SU-DHL-6 (cell line): Measurements from ENCODE around the gene TGFB1.

ENCODE experiments used
- H2AFZ ChIP-seq: fragments of 200-600 bp; sonication (generic); 2 replicates; pipeline ENCODE4 v1.6.1; 2014; ENCODE audit warnings: low read depth, mild to moderate bottlenecking, moderate library complexity, mixed read lengths, antibody characterized with exemption, low read length; ENCODE audit not compliant: severe bottlenecking
- H3F3A ChIP-seq: fragments of 200-600 bp; shearing (Covaris generic); 2 replicates; pipeline ENCODE4 v1.6.0; 2016; ENCODE audit warnings: antibody characterized with exemption, mild to moderate bottlenecking; ENCODE audit not compliant: insufficient read depth
- H3K27ac ChIP-seq: fragments of 200-600 bp; sonication (generic); 2 replicates; pipeline ENCODE4 v1.5.1; 2016; ENCODE audit warnings: low read depth, mild to moderate bottlenecking, low read length, moderate library complexity, mixed read lengths
- H3K27me3 ChIP-seq: fragments of 200-600 bp; sonication (generic), shearing (Covaris generic); 2 replicates; pipeline ENCODE4 v1.6.0; 2014; ENCODE audit warnings: mild to moderate bottlenecking, low read length
- H3K36me3 ChIP-seq: fragments of 200-600 bp; sonication (generic); 2 replicates; pipeline ENCODE4 v1.6.1; 2014; ENCODE audit warnings: mild to moderate bottlenecking, low read length, mixed read lengths
- H3K4me2 ChIP-seq: fragments of 300-600, 200-600 bp; shearing (Covaris generic), sonication (generic); 2 replicates; pipeline ENCODE4 v1.6.0; 2014; ENCODE audit warnings: low read length, low read depth, mild to moderate bottlenecking; ENCODE audit not compliant: poor library complexity, severe bottlenecking
- H3K4me3 ChIP-seq: fragments of 200-600 bp; sonication (generic); 2 replicates; pipeline ENCODE4 v1.5.1; 2014; ENCODE audit warnings: antibody characterized with exemption, low read length, mild to moderate bottlenecking, mixed read lengths; ENCODE audit not compliant: insufficient read depth, poor library complexity, severe bottlenecking
- H3K79me2 ChIP-seq: fragments of 200-600 bp; sonication (generic); 2 replicates; pipeline ENCODE4 v1.6.1; 2014; ENCODE audit warnings: mild to moderate bottlenecking, low read length, moderate library complexity; ENCODE audit not compliant: insufficient read depth
- H3K9ac ChIP-seq: fragments of 200-600 bp; sonication (generic); 2 replicates; pipeline ENCODE4 v1.7.0; 2014; ENCODE audit warnings: mild to moderate bottlenecking, low read length
- H3K9me2 ChIP-seq: fragments of 200-600 bp; sonication (generic); replicated peaks from 2 replicates; pipeline ENCODE4 v1.6.1; 2014; ENCODE audit warnings: low read length; ENCODE audit not compliant: insufficient read depth
- H3K9me3 ChIP-seq: fragments of 200-600 bp; sonication (generic); 2 replicates; pipeline ENCODE4 v1.6.1; 2014; ENCODE audit warnings: low read length, mixed read lengths; ENCODE audit not compliant: insufficient read depth
- H4K20me1 ChIP-seq: fragments of 200-600 bp; sonication (generic); 2 replicates; pipeline ENCODE4 v1.6.1; 2014; ENCODE audit warnings: low read depth, mild to moderate bottlenecking, antibody characterized with exemption, low read length, moderate library complexity, mixed read lengths
- CTCF ChIP-seq: fragments of 200-600 bp; sonication (generic); IDR thresholded peaks from one replicate; pipeline ENCODE4 v1.5.1; 2017; ENCODE audit warnings: antibody characterized with exemption, mild to moderate bottlenecking, low read length, moderate library complexity; ENCODE audit not compliant: insufficient read depth, poor library complexity, severe bottlenecking
- EZH2phosphoT487 ChIP-seq: fragments of 200-600 bp; sonication (generic), shearing (Covaris generic); conservative IDR thresholded peaks from 2 replicates; pipeline ENCODE4 v1.6.1; 2018; ENCODE audit warnings: mild to moderate bottlenecking, antibody characterized with exemption, low read length, moderate library complexity, mixed read lengths

TGFB1 gene

GRCh38 chr19:41353466-41354342 is at the start of gene TGFB1:
TSS of gene TGFB1 (minus strand) at chr19:41353922. CDS start at chr19:41353044, 878 bp downstream.
- Histone ChIP-seq H3K9me3 (no peaks in the 10 kb centered on the region), H3F3A (peaks cover 4% of the 10 kb centered on the region; the same call in 1 of the 2 replicates), H3K4me2 (peak within 1 kb of the TSS; percentile 74), H3K4me3 (peak within 1 kb of the TSS; percentile 92), H3K79me2 (peaks cover 46% of the 10 kb centered on the region), H3K36me3 (no peaks in the 10 kb centered on the region), H3K27ac (peak within 1 kb of the TSS; percentile 86), H3K9me2 (no peaks in the 10 kb centered on the region), H3K27me3 (no peaks in the 10 kb centered on the region), H3K9ac (peak within 1 kb of the TSS; percentile 94), H2AFZ (peak within 1 kb of the TSS; percentile 47), H4K20me1 (peaks cover 4% of the 10 kb centered on the region; the same call in 1 of the 2 replicates)
- TF ChIP-seq EZH2phosphoT487 (no peak), CTCF (peak; percentile 95)

- H3K27ac ChIP-seq, result no peak overlapping the region
- no peak for TF ChIP-seq EZH2phosphoT487
- no peak for TF ChIP-seq CTCF
- no peak overlapping the region for H3K4me3 ChIP-seq
- peaks cover 13% of the 10 kb centered on the region; the same call in 1 of the 2 replicates for H3K79me2 ChIP-seq
- H2AFZ ChIP-seq, result no peak overlapping the region
- no peaks in the 10 kb centered on the region for H3K9me3 ChIP-seq
- H3K36me3 ChIP-seq, result no peaks in the 10 kb centered on the region
- H4K20me1 ChIP-seq, result no peaks in the 10 kb centered on the region
- H3K9me2 ChIP-seq, result no peaks in the 10 kb centered on the region
- no peak overlapping the region for H3K9ac ChIP-seq
- no peak overlapping the region for H3K4me2 ChIP-seq
- H3K27me3 ChIP-seq, result no peaks in the 10 kb centered on the region
- H3F3A ChIP-seq, result no peaks in the 10 kb centered on the region
Observed at GRCh38 chr19:41402010-41402409, 48.3 kb upstream of the TGFB1 start.

GRCh38 chr19:41401483-41401882 is 47.8 kb upstream of the TGFB1 start:
- Histone ChIP-seq H3K36me3 (no peaks in the 10 kb centered on the region), H3F3A (no peaks in the 10 kb centered on the region), H3K79me2 (peaks cover 14% of the 10 kb centered on the region; the same call in 1 of the 2 replicates), H4K20me1 (no peaks in the 10 kb centered on the region), H3K4me2 (no peak overlapping the region), H3K27me3 (no peaks in the 10 kb centered on the region), H2AFZ (no peak overlapping the region), H3K9me2 (no peaks in the 10 kb centered on the region), H3K9me3 (no peaks in the 10 kb centered on the region), H3K27ac (no peak overlapping the region), H3K9ac (no peak overlapping the region), H3K4me3 (no peak overlapping the region)
- no peak for TF ChIP-seq CTCF
- no peak for TF ChIP-seq EZH2phosphoT487
